HepG2 (cell line): ENCODE measurements around the gene CAPN12. TPM values are rescaled to one million over a fixed set of nuclear protein-coding genes. Genes with fewer than 3 reads are reported as not detected.

Experiments used
- CSRNP2 ChIP-seq: sonication (generic); formaldehyde crosslinking; conservative IDR thresholded peaks from 2 replicates; pipeline ENCODE4 v1.8.0; 2022; ENCODE audit warnings: low read depth, missing genetic modification reagents
- ELF3 ChIP-seq: IDR thresholded peaks from 2 replicates; pipeline ENCODE4 v1.6.1; 2016; ENCODE audit warnings: missing genetic modification reagents, missing compliant biosample characterization
- HMGXB4 ChIP-seq, 2 experiments: sonication (generic) in 1 of 2; formaldehyde crosslinking in 1 of 2; IDR thresholded peaks; 2 replicates each; pipeline versions ENCODE4 v1.4.0 to v1.6.1; 2018 to 2020; ENCODE audit warnings: missing genetic modification reagents in 2 of 2, borderline replicate concordance in 1 of 2, low read depth in 1 of 2, mild to moderate bottlenecking in 1 of 2, missing biosample characterization in 1 of 2
- HNF1B ChIP-seq: sonication (generic); formaldehyde crosslinking; IDR thresholded peaks from 2 replicates; pipeline ENCODE4 v1.5.1; 2020; ENCODE audit warnings: mild to moderate bottlenecking, moderate library complexity, missing genetic modification reagents
- LCORL ChIP-seq, 2 experiments: fragments of 450-650 bp in 1 of 2; sonication (generic) in 1 of 2; formaldehyde crosslinking in 1 of 2; IDR thresholded peaks; 2 replicates each; pipeline versions ENCODE4 v1.5.0 to v1.6.1; 2017 to 2020; ENCODE audit warnings: antibody characterized with exemption in 1 of 2, missing genetic modification reagents in 1 of 2
- MAZ ChIP-seq, 2 experiments: sonication (generic) in 1 of 2; formaldehyde crosslinking in 1 of 2; IDR thresholded peaks; 2 replicates each; pipeline versions ENCODE4 v1.5.0 to v1.6.1; 2012 to 2020; ENCODE audit warnings: low read depth in 2 of 2, mild to moderate bottlenecking in 2 of 2, borderline replicate concordance in 1 of 2, improper control_type of control experiment in 1 of 2, low read length in 1 of 2, missing genetic modification reagents in 1 of 2, moderate library complexity in 1 of 2
- MED13 ChIP-seq: sonication (generic); formaldehyde crosslinking; IDR thresholded peaks from 2 replicates; pipeline ENCODE4 v1.5.0; 2020; ENCODE audit warnings: missing genetic modification reagents
- NAIF1 ChIP-seq: sonication (generic); formaldehyde crosslinking; IDR thresholded peaks from 2 replicates; pipeline ENCODE4 v1.5.0; 2020; ENCODE audit warnings: mild to moderate bottlenecking, missing genetic modification reagents, borderline replicate concordance
- PAXIP1 ChIP-seq: sonication (generic); formaldehyde crosslinking; conservative IDR thresholded peaks from 2 replicates; pipeline ENCODE4 v1.4.0; 2020; ENCODE audit warnings: mild to moderate bottlenecking, missing genetic modification reagents, moderate library complexity
- SMAD1 ChIP-seq: sonication (generic); formaldehyde crosslinking; IDR thresholded peaks from 2 replicates; pipeline ENCODE4 v1.4.0; 2020; ENCODE audit warnings: missing genetic modification reagents, low read depth, mild to moderate bottlenecking, borderline replicate concordance
- SOX13 ChIP-seq, 3 experiments: fragments of 450-650 bp in 1 of 3; sonication (generic) in 1 of 3; formaldehyde crosslinking in 1 of 3; IDR thresholded peaks in 2 of 3; conservative IDR thresholded peaks in 1 of 3; 2 replicates each; pipeline versions ENCODE4 v1.5.0 to v1.6.1; 2016 to 2020; ENCODE audit warnings: antibody characterized with exemption in 1 of 3, mild to moderate bottlenecking in 1 of 3, missing compliant biosample characterization in 1 of 3, missing genetic modification reagents in 1 of 3, moderate library complexity in 1 of 3
- ZIK1 ChIP-seq: sonication (generic); formaldehyde crosslinking; IDR thresholded peaks from 2 replicates; pipeline ENCODE4 v1.5.0; 2020; ENCODE audit warnings: mild to moderate bottlenecking, low read depth, missing genetic modification reagents, borderline replicate concordance
- ZNF704 ChIP-seq: sonication (generic); formaldehyde crosslinking; IDR thresholded peaks from 2 replicates; pipeline ENCODE4 v1.8.1; 2023; ENCODE audit warnings: mild to moderate bottlenecking, inconsistent platforms, moderate library complexity, missing genetic modification reagents, borderline replicate concordance
- ZUFSP ChIP-seq: sonication (generic); formaldehyde crosslinking; IDR thresholded peaks from 2 replicates; pipeline ENCODE4 v1.9.0; 2021; ENCODE audit warnings: missing genetic modification reagents, mild to moderate bottlenecking, borderline replicate concordance
- polyA plus RNA-seq, 8 experiments: library from polyadenylated mRNA; depleted of rRNA in 3 of 8; stranded (reverse) in 7 of 8; unstranded in 1 of 8; fragments of >200 nt; fragmentation: Illumina TruSeq in 4 of 8; extraction: Trizol in 4 of 8; gene quantifications; 2 replicates each; pipeline versions ENCODE4 v1.2.1 to v1.2.3, GENCODE V29; 2011 to 2016; ENCODE audit warnings: low read depth in 4 of 8, missing spikeins in 1 of 8, mixed read lengths in 1 of 8; ENCODE audit not compliant: insufficient read depth in 1 of 8
- total RNA-seq, 5 experiments: library from RNA; depleted of rRNA; stranded (reverse); fragments of >200 nt; fragmentation: Illumina TruSeq; extraction: Trizol; gene quantifications; 2 replicates each; pipeline ENCODE4 v1.2.3, GENCODE V29; 2016; ENCODE audit warnings: low read depth in 1 of 5

Gene CAPN12
- total and polyA plus RNA-seq, 2 of the 13 experiments (the other 11 are each of a cell fraction or from before 2014, with no cell fraction given), result 1.6 to 13.6 TPM

GRCh38 chr19:38784224-38784623, 40.0 kb upstream of the CAPN12 start (continued):
- TF ChIP-seq ZUFSP (no peak), MAZ (IDR thresholded peaks at IDR 0.05; ENCODE audit: borderline replicate concordance, low read depth, low read length) (no peak), MAZ (CRISPR knock-in tag; IDR thresholded peaks at IDR 0.05; ENCODE audit: low read depth) (no peak), PAXIP1 (CRISPR knock-in tag) (peak; percentile 29; the same call in 1 of the 2 replicates), ZNF704 (CRISPR knock-in tag) (no peak), MED13 (CRISPR knock-in tag) (no peak), LCORL (IDR thresholded peaks at IDR 0.05) (no peak), LCORL (CRISPR knock-in tag; IDR thresholded peaks at IDR 0.05) (no peak), NAIF1 (CRISPR knock-in tag) (peak; percentile 84; the same call in 1 of the 2 replicates), HNF1B (CRISPR knock-in tag) (peak; percentile 33; the same call in 1 of the 2 replicates), SMAD1 (CRISPR knock-in tag) (no peak), CSRNP2 (CRISPR knock-in tag) (no peak), SOX13 (IDR thresholded peaks at IDR 0.05) (no peak), SOX13 (CRISPR knock-in tag; conservative IDR thresholded peaks at IDR 0.05 in 1 of 2, IDR thresholded peaks at IDR 0.05 in 1 of 2) (peak in 1 of 2 experiments; percentile 25; a peak in 2 of 4 replicates), HMGXB4 (CRISPR knock-in tag; IDR thresholded peaks at IDR 0.05; ENCODE audit: borderline replicate concordance in 1 of 2, low read depth in 1 of 2) (no peak), ZIK1 (no peak), ELF3 (CRISPR knock-in tag) (no peak)
